Measurements from ENCODE around the gene DDX47. TPM values are rescaled to one million over a fixed set of nuclear protein-coding genes. Genes with fewer than 3 reads are reported as not detected.
"Not testable (repeated sequence)": the region's sequence is repeated elsewhere in the genome, so short reads cannot be mapped to it uniquely, and the experiment has no call there.

Gene DDX47
- total RNA-seq, 5 donors from 2014 or later (not counting 1 experiment from before 2014, with no cell fraction given), result 60.4 to 141 (median 69.8) TPM

DNA sequence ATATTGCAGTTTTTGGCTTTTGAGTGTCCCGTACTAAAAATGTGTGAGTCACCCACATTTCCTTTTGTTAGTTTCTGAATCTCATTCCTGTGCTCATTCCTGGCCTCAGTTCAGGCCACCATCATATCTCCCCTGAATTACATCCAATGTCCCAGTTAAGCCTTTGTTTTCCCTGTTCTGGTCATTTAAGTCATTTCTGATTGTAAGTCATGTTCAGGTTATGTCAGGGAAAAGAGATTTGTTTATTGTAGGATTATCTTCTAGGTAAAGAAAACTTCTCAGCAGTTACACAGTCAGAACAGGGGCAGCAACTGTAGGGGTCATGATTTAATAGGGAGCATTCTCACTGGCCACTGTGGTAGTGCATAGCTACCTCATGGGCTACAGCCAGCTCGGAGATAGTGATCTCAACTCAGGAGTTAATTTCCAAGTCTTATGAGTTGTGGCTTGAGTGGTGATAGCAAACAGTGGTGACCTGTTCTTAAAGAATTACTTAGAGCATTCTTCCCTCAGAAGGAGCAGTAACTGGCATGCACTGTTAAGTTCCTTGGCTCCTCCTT, 6.7 kb downstream of the DDX47 start:
- Histone ChIP-seq H3K9me3 (no peaks in the 10 kb centered on the region), H3K27me3 (replicated peaks in 1 of 2; ENCODE audit: control insufficient read depth in 2 of 2, extremely low read depth in 1 of 2, insufficient read depth in 2 of 2, low read length in 1 of 2) (no peaks in the 10 kb centered on the region), H3K36me3 (ENCODE audit: control insufficient read depth in 2 of 2, extremely low read depth in 1 of 2, insufficient read depth in 1 of 2, low read length in 1 of 2) (peaks cover 7 to 74% of the 10 kb centered on the region in 2 donors), H3K4me3 (ENCODE audit: control insufficient read depth in 1 of 2, extremely low read depth in 1 of 2, low read length in 1 of 2) (no peak overlapping the region), H3K27ac (ENCODE audit: low read length) (no peak overlapping the region), H3K4me1 (ENCODE audit: control insufficient read depth in 1 of 2, extremely low read depth in 1 of 2, insufficient read depth in 2 of 2, low read length in 2 of 2) (peaks cover under 1 to 6% of the 10 kb centered on the region in 2 experiments)
- H3K4me1 Mint-ChIP-seq, result peaks cover 44 to 52% (median 47%) of the 10 kb centered on the region in 3 donors
- H3K36me3 Mint-ChIP-seq, result peaks cover 61% of the 10 kb centered on the region
- ATAC-seq (replicated peaks in 1 of 4) (no peak), DNase-seq (no peak)
- ChIA-PET POLR2A (no interaction called here), CTCF (interaction anchor here in 1 of 2 donors (0.7 kb wide), 1 partner anchor 478 kb away, joined by 6 read pairs; no protein-coding TSS in a partner anchor)
- WGBS (ENCODE audit: insufficient coverage), result 83% methylated on average over 2 of the region's 2 CpGs
- no peaks in the 10 kb centered on the region for H3K27me3 Mint-ChIP-seq
- no peaks in the 10 kb centered on the region for H3K9me3 Mint-ChIP-seq
- peak overlapping the region in 1 of 2 donors; percentile 11 for H3K27ac Mint-ChIP-seq
- H3K4me3 Mint-ChIP-seq, result no peak overlapping the region

DNA sequence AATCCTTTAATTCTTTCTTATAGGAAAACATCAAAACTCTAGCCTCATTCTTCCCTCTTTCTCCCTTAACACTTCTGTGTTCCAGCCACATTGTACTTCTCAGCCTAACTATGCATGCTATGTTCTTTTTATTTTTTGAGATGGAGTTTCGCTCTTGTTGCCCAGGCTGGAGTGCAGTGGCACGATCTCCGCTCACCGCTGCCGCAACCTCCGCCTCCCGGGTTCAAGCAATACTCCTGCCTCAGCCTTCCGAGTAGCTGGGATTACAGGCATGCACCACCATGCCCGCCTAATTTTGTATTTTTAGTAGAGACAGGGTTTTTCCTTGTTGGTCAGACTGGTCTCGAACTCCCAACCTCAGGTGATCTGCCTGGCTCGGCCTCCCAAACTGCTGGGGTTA, 7.2 kb downstream of the DDX47 start:
- H3K9me3 ChIP-seq; DNase-seq; H3K4me3 Mint-ChIP-seq; H3K4me1 ChIP-seq (ENCODE audit: control insufficient read depth in 1 of 2, extremely low read depth in 1 of 2, insufficient read depth in 2 of 2, low read length in 2 of 2); POLR2A ChIA-PET; ATAC-seq (replicated peaks in 1 of 4); H3K27me3 Mint-ChIP-seq; H3K27me3 ChIP-seq (replicated peaks in 1 of 2; ENCODE audit: control insufficient read depth in 2 of 2, extremely low read depth in 1 of 2, insufficient read depth in 2 of 2, low read length in 1 of 2); H3K4me3 ChIP-seq (ENCODE audit: control insufficient read depth in 1 of 2, extremely low read depth in 1 of 2, low read length in 1 of 2); CTCF ChIA-PET; H3K9me3 Mint-ChIP-seq; H3K27ac ChIP-seq (ENCODE audit: low read length): not testable (repeated sequence)
- Mint-ChIP-seq H3K36me3 (peaks cover 63% of the 10 kb centered on the region), H3K27ac (peak overlapping the region in 1 of 2 donors; percentile 22), H3K4me1 (peaks cover 39 to 50% (median 45%) of the 10 kb centered on the region in 3 donors)
- H3K36me3 ChIP-seq (ENCODE audit: control insufficient read depth in 2 of 2, extremely low read depth in 1 of 2, insufficient read depth in 1 of 2, low read length in 1 of 2), result peaks cover 11 to 76% of the 10 kb centered on the region in 2 donors
- 93% methylated on average over 3 of the region's 11 CpGs for WGBS (ENCODE audit: insufficient coverage)

DNA sequence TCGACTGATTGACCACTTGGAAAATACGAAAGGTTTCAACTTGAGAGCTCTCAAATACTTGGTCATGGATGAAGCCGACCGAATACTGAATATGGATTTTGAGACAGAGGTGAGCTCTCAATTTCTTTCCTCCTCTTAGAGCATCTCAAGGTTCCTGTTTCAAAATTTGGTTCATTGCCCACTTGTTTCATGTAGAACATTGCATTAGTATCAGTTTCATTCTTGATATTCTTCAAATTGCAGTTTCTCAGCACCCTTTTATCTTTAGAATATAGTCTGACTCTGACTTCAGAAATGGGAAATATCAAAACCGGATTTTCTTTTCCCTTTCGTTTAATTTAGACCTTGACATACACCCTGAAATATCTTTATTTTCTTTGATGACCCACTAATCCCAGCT, 8.8 kb downstream of the DDX47 start:
- POLR2A ChIA-PET, result interaction anchor here in 1 of 2 donors (0.6 to 0.7 kb wide), 2 partner anchors 30 to 315 kb away, joined by 3 to 4 read pairs; no protein-coding TSS in a partner anchor

DNA sequence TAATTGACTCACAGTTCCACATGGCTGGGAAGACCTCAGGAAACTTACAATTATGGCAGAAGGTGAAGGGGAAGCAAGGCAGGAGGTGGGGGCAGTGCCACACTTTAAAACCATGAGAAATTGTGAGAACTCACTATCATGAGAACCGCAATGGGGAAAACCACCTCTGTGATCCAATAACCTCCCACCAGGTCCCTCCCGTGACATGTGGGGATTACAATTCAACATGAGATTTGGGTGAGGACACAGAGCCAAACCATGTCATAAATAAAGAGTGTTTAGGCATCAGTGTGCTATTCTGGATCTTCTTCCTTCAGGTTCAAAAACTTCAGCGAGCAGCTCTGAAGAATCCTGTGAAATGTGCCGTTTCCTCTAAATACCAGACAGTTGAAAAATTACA, 9.7 kb downstream of the DDX47 start:
- H3K4me1 ChIP-seq (ENCODE audit: control insufficient read depth in 1 of 2, extremely low read depth in 1 of 2, insufficient read depth in 2 of 2, low read length in 2 of 2), result no peaks in the 10 kb centered on the region
- WGBS (ENCODE audit: insufficient coverage), result no CpG with 5 or more reads among the region's 4 CpGs
- H3K27ac ChIP-seq (ENCODE audit: low read length), result no peak overlapping the region
- ATAC-seq (replicated peaks in 1 of 4) (no peak), DNase-seq (no peak)
- POLR2A ChIA-PET, result no interaction called here
- Mint-ChIP-seq H3K36me3 (peaks cover 63% of the 10 kb centered on the region), H3K9me3 (no peaks in the 10 kb centered on the region), H3K4me1 (peaks cover 20 to 26% (median 20%) of the 10 kb centered on the region in 3 donors), H3K27me3 (no peaks in the 10 kb centered on the region), H3K27ac (no peak overlapping the region), H3K4me3 (no peak overlapping the region)
- no peak overlapping the region for H3K4me3 ChIP-seq (ENCODE audit: control insufficient read depth in 1 of 2, extremely low read depth in 1 of 2, low read length in 1 of 2)
- no peaks in the 10 kb centered on the region for H3K27me3 ChIP-seq (replicated peaks in 1 of 2; ENCODE audit: control insufficient read depth in 2 of 2, extremely low read depth in 1 of 2, insufficient read depth in 2 of 2, low read length in 1 of 2)
- CTCF ChIA-PET, result interaction anchor here in 1 of 2 donors (1.3 kb wide), 1 partner anchor 14 kb away, joined by 3 read pairs; no protein-coding TSS in a partner anchor
- peaks cover 15 to 82% of the 10 kb centered on the region in 2 donors for H3K36me3 ChIP-seq (ENCODE audit: control insufficient read depth in 2 of 2, extremely low read depth in 1 of 2, insufficient read depth in 1 of 2, low read length in 1 of 2)
- no peaks in the 10 kb centered on the region for H3K9me3 ChIP-seq

More for the DNA sequence above, 8.8 kb downstream of the DDX47 start:
- ATAC-seq (replicated peaks in 1 of 4) (no peak), DNase-seq (no peak)
- Histone ChIP-seq H3K4me3 (ENCODE audit: control insufficient read depth in 1 of 2, extremely low read depth in 1 of 2, low read length in 1 of 2) (no peak overlapping the region), H3K36me3 (ENCODE audit: control insufficient read depth in 2 of 2, extremely low read depth in 1 of 2, insufficient read depth in 1 of 2, low read length in 1 of 2) (peaks cover 15 to 81% of the 10 kb centered on the region in 2 donors), H3K27ac (ENCODE audit: low read length) (no peak overlapping the region), H3K27me3 (replicated peaks in 1 of 2; ENCODE audit: control insufficient read depth in 2 of 2, extremely low read depth in 1 of 2, insufficient read depth in 2 of 2, low read length in 1 of 2) (no peaks in the 10 kb centered on the region), H3K4me1 (ENCODE audit: control insufficient read depth in 1 of 2, extremely low read depth in 1 of 2, insufficient read depth in 2 of 2, low read length in 2 of 2) (no peaks in the 10 kb centered on the region), H3K9me3 (no peaks in the 10 kb centered on the region)
- Mint-ChIP-seq H3K4me3 (no peak overlapping the region), H3K9me3 (no peaks in the 10 kb centered on the region), H3K36me3 (peaks cover 58% of the 10 kb centered on the region), H3K4me1 (peaks cover 23 to 34% (median 29%) of the 10 kb centered on the region in 3 donors), H3K27ac (no peak overlapping the region), H3K27me3 (no peaks in the 10 kb centered on the region)
- CTCF ChIA-PET, result interaction anchor here (0.8 to 1.3 kb wide), 3 partner anchors 9 to 29 kb away, joined by 3 read pairs; partner anchors contain the start of gene DDX47 (in 1 of the 2)
- WGBS (ENCODE audit: insufficient coverage), result no CpG with 5 or more reads among the region's 6 CpGs

DNA sequence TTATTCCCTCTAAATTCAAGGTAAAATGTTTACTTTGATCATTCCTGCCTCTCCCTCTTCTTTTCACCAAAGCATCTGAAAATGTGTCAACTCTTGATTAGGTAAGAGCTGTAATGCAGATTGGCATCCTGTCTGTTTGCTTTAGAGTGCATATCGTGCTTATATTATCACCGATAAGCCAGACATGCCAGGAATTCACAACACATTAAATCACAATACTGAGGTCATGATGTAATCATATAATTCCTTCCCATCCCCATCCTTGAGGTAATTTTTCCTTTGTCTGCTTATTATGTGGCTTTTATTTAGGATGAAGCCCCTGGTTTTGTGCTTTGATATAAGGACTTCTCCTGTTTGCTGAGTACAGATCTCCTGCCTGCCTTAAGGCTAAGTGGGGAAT, 10.2 kb downstream of the DDX47 start:
- POLR2A ChIA-PET, result no interaction called here
- no peaks in the 10 kb centered on the region for H3K27me3 Mint-ChIP-seq
- no peak for ATAC-seq (replicated peaks in 1 of 4)

DNA sequence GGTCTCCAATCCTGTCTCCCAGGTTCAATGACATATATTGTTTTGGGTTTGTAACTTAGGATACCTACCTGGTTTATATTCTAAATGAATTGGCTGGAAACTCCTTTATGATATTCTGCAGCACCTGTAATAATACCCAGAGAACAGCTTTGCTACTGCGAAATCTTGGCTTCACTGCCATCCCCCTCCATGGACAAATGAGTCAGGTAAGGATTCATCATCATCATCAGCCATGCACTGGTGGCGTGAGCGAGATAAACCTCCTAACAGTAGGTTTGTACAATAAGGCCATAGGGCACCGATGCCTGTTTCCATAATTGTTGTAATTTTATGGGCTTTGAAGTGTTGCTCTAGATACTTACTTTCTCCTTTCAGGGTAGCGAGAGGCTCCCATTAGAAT, 10.7 kb downstream of the DDX47 start:
- POLR2A ChIA-PET, result no interaction called here
- no peak for DNase-seq
- Mint-ChIP-seq H3K4me1 (peaks cover 12 to 18% (median 14%) of the 10 kb centered on the region in 3 donors), H3K36me3 (peaks cover 68% of the 10 kb centered on the region), H3K27ac (no peak overlapping the region), H3K27me3 (no peaks in the 10 kb centered on the region), H3K9me3 (no peaks in the 10 kb centered on the region), H3K4me3 (no peak overlapping the region)
- H3K27me3 ChIP-seq (replicated peaks in 1 of 2; ENCODE audit: control insufficient read depth in 2 of 2, extremely low read depth in 1 of 2, insufficient read depth in 2 of 2, low read length in 1 of 2), result no peaks in the 10 kb centered on the region
- H3K36me3 ChIP-seq (ENCODE audit: control insufficient read depth in 2 of 2, extremely low read depth in 1 of 2, insufficient read depth in 1 of 2, low read length in 1 of 2), result peaks cover 15 to 86% of the 10 kb centered on the region in 2 donors
- H3K9me3 ChIP-seq, result no peaks in the 10 kb centered on the region
- H3K4me1 ChIP-seq (ENCODE audit: control insufficient read depth in 1 of 2, extremely low read depth in 1 of 2, insufficient read depth in 2 of 2, low read length in 2 of 2), result no peaks in the 10 kb centered on the region
- no CpG with 5 or more reads among the region's 5 CpGs for WGBS (ENCODE audit: insufficient coverage)
- ATAC-seq (replicated peaks in 1 of 4), result no peak
- no peak overlapping the region for H3K27ac ChIP-seq (ENCODE audit: low read length)
- CTCF ChIA-PET, result no interaction called here
- H3K4me3 ChIP-seq (ENCODE audit: control insufficient read depth in 1 of 2, extremely low read depth in 1 of 2, low read length in 1 of 2), result no peak overlapping the region

More for the DNA sequence above, 10.2 kb downstream of the DDX47 start:
- no peaks in the 10 kb centered on the region for H3K27me3 ChIP-seq (replicated peaks in 1 of 2; ENCODE audit: control insufficient read depth in 2 of 2, extremely low read depth in 1 of 2, insufficient read depth in 2 of 2, low read length in 1 of 2)
- no peak overlapping the region for H3K4me3 ChIP-seq (ENCODE audit: control insufficient read depth in 1 of 2, extremely low read depth in 1 of 2, low read length in 1 of 2)
- H3K4me1 Mint-ChIP-seq, result peaks cover 17 to 23% (median 19%) of the 10 kb centered on the region in 3 donors
- H3K9me3 ChIP-seq, result no peaks in the 10 kb centered on the region
- peaks cover 15 to 84% of the 10 kb centered on the region in 2 donors for H3K36me3 ChIP-seq (ENCODE audit: control insufficient read depth in 2 of 2, extremely low read depth in 1 of 2, insufficient read depth in 1 of 2, low read length in 1 of 2)
- CTCF ChIA-PET, result interaction anchor here in 1 of 2 donors (1.3 kb wide), 1 partner anchor 14 kb away, joined by 3 read pairs; no protein-coding TSS in a partner anchor
- no peak overlapping the region for H3K27ac ChIP-seq (ENCODE audit: low read length)
- H3K27ac Mint-ChIP-seq, result no peak overlapping the region
- no peaks in the 10 kb centered on the region for H3K4me1 ChIP-seq (ENCODE audit: control insufficient read depth in 1 of 2, extremely low read depth in 1 of 2, insufficient read depth in 2 of 2, low read length in 2 of 2)
- H3K4me3 Mint-ChIP-seq, result no peak overlapping the region
- no peaks in the 10 kb centered on the region for H3K9me3 Mint-ChIP-seq
- DNase-seq, result no peak
- H3K36me3 Mint-ChIP-seq, result peaks cover 65% of the 10 kb centered on the region
- no CpG with 5 or more reads among the region's 2 CpGs for WGBS (ENCODE audit: insufficient coverage)
